ENCODE data around the gene BLTP3B. TPM values are rescaled to one million over a fixed set of nuclear protein-coding genes. Genes with fewer than 3 reads are reported as not detected.

Gene BLTP3B
- total RNA-seq, 6 donors from 2014 or later, result 12.8 to 37.5 (median 28.7) TPM

- DNase-seq, result no peak
- peak overlapping the region in 2 of 4 donors; percentile 68 to 72 for H3K27ac ChIP-seq
- WGBS, 2 donors, result 5 to 7% methylated on average over 1 of the region's 1 CpG
These were observed 14.7 kb downstream of the BLTP3B start for GRCh38 chr12:100127766-100128511.

DNA sequence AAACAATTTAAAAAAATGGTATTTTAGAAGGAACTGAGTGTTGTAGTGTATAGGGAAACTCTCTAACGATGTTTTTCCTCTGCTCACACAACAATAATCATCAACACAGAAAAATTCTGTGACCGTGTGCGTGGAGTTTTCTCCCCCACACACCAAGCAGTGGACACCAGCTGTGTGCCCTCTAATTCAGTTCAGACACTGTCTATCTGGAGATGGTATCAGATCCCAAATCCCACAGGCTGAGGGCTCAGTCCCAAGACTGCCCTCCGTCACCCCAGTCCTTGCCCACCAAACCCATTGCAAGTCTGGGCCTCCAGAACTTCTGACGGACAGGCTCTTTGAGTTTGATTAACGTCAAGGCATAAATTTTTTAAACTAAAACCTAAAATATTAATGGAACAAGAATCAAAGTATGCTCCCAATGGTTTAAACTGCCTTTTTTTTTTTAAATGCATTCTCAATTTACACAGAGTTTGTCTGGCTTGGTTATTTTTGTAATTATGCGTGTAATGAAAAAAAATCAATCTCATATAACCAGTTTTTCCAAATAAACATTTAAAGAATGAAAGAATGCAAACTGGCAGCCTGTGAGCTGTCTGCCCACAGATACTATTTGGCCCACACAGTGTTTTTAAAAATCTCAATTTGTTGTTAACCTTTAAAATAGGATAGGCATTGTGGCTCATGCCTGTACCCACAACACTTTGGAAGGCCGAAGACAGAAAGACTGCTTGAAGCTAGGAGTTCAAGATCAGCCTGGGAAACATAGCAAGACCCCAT lies 19.2 kb downstream of the BLTP3B start:
- DNase-seq (no peak), ATAC-seq (ENCODE audit: low FRiP score in 2 of 2) (no peak)
- Histone ChIP-seq H3K4me3 (no peak overlapping the region), H3K9me3 (peaks cover 0 to 4% (median 0%) of the 10 kb centered on the region in 4 donors), H3K27ac (no peak overlapping the region), H3K4me1 (peaks cover 14 to 18% (median 17%) of the 10 kb centered on the region in 4 donors), H3K36me3 (no peaks in the 10 kb centered on the region), H3K27me3 (no peaks in the 10 kb centered on the region)
- no peak for TF ChIP-seq CTCF (IDR thresholded peaks at IDR 0.05)
- WGBS, 2 donors, result 80 to 90% methylated on average over 8 of the region's 8 CpGs

More at GRCh38 chr12:100127766-100128511, 14.7 kb downstream of the BLTP3B start:
- H3K4me3 ChIP-seq, result no peak overlapping the region
- peaks cover 0 to 4% (median 0%) of the 10 kb centered on the region in 4 donors for H3K9me3 ChIP-seq
- peak in 1 of 2 donors; percentile 88 for ATAC-seq (ENCODE audit: low FRiP score in 2 of 2)
- no peaks in the 10 kb centered on the region for H3K36me3 ChIP-seq
- TF ChIP-seq EP300 (IDR thresholded peaks at IDR 0.05), result no peak
- no peak for TF ChIP-seq POLR2AphosphoS5 (IDR thresholded peaks at IDR 0.05)
- TF ChIP-seq POLR2A (IDR thresholded peaks at IDR 0.05), result no peak
- no peak for TF ChIP-seq CTCF (IDR thresholded peaks at IDR 0.05)
- peaks cover 20 to 27% (median 23%) of the 10 kb centered on the region in 4 donors for H3K4me1 ChIP-seq
- no peaks in the 10 kb centered on the region for H3K27me3 ChIP-seq

DNA sequence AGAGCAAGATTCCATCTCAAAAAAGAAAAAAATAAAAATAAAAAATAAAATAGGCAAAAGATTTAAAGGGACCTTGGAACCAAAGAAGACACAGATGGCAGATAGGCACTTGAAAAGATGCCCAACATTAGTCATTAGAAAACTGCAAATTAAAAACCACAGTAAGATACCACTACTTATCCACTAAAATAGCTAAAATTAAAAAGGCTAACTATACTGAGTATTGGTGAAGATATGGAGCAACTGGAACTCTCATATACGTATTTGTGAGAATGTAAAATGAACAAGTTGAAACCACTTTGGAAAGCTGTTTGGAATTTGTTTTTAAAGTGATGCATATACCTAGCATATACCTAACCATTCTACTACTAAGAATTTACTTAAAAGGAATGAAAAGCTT lies 22.3 kb downstream of the BLTP3B start:
- no peak for DNase-seq
- Histone ChIP-seq H3K36me3 (no peaks in the 10 kb centered on the region), H3K4me3 (no peak overlapping the region), H3K27me3 (no peaks in the 10 kb centered on the region), H3K4me1 (no peaks in the 10 kb centered on the region), H3K9me3 (peaks cover 0 to 4% (median 0%) of the 10 kb centered on the region in 4 donors), H3K27ac (no peak overlapping the region)
- 97 to 100% methylated on average over 1 of the region's 1 CpG for WGBS, 2 donors
- ATAC-seq (ENCODE audit: low FRiP score in 2 of 2), result no peak
- TF ChIP-seq CTCF (IDR thresholded peaks at IDR 0.05) (no peak), POLR2AphosphoS5 (IDR thresholded peaks at IDR 0.05) (no peak), POLR2A (IDR thresholded peaks at IDR 0.05) (no peak), EP300 (IDR thresholded peaks at IDR 0.05) (no peak)

DNA sequence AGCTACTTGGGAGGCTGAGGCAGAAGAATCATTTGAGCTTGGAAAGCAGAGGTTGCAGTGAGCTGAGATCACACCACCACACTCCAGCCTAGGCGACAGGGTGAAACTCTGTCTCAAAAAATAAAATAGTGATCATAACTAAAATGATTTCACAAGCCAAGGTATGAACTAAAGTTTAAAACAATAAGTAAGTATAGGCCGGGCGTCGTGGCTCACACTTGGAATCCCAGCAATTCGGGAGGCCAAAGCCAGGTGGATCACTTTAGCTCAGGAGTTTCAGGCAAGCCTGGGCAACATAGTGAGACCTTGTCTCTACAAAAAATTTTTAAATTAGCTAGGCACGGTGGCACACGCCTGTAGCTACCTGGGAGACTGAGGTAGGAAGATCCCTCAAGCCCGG lies 27.4 kb downstream of the BLTP3B start:
- DNase-seq, result no peak
- WGBS, 2 donors, result 97 to 98% methylated on average over 8 of the region's 8 CpGs
- Histone ChIP-seq H3K9me3 (peaks cover 0 to 3% (median 0%) of the 10 kb centered on the region in 4 donors), H3K27me3 (no peaks in the 10 kb centered on the region), H3K36me3 (no peaks in the 10 kb centered on the region), H3K4me3 (no peak overlapping the region), H3K4me1 (no peaks in the 10 kb centered on the region), H3K27ac (no peak overlapping the region)
- no peak for TF ChIP-seq POLR2A (IDR thresholded peaks at IDR 0.05)
- no peak for TF ChIP-seq POLR2AphosphoS5 (IDR thresholded peaks at IDR 0.05)
- TF ChIP-seq EP300 (IDR thresholded peaks at IDR 0.05), result no peak
- TF ChIP-seq CTCF (IDR thresholded peaks at IDR 0.05), result no peak
- no peak for ATAC-seq (ENCODE audit: low FRiP score in 2 of 2)
